WTC11 (cell line): ENCODE data around the gene TAF1D. TPM values are rescaled to one million over a fixed set of nuclear protein-coding genes. Genes with fewer than 3 reads are reported as not detected.

ENCODE experiments used
- ATAC-seq: fragments of 200-7000 bp; cut with Tn5 transposase; 2 replicates; pipeline ENCODE4 v1.10.0; 2021; ENCODE audit warnings: mild to moderate bottlenecking, moderate library complexity
- CTCF ChIA-PET: fragments of 300-600 bp; sonication (Branson Sonifier 250); formaldehyde crosslinking; loops from one replicate; lab custom pipeline; 2021; ENCODE audit warnings: antibody characterized with exemption; lab: Charles Lee
- POLR2A ChIA-PET: fragments of 350-600 bp; sonication (Branson Sonifier 250); formaldehyde crosslinking; loops from one replicate; lab custom pipeline; 2021; ENCODE audit warnings: antibody characterized with exemption; lab: Charles Lee
- DNase-seq: peaks from one replicate; pipeline ENCODE4 v3.0.0; 2021; ENCODE audit warnings: low spot score
- H3K27ac Mint-ChIP-seq: 2 replicates; pipeline ENCODE4 v1.8.0; 2021; ENCODE audit warnings: mixed read lengths
- H3K27me3 Mint-ChIP-seq: 2 replicates; pipeline ENCODE4 v1.8.0; 2021; ENCODE audit warnings: low read depth, mild to moderate bottlenecking, moderate library complexity, mixed read lengths
- H3K36me3 Mint-ChIP-seq: 2 replicates; pipeline ENCODE4 v1.8.0; 2021; ENCODE audit warnings: mixed read lengths
- H3K4me1 Mint-ChIP-seq: 2 replicates; pipeline ENCODE4 v1.8.0; 2022; ENCODE audit warnings: mixed read lengths
- H3K4me3 Mint-ChIP-seq: 2 replicates; pipeline ENCODE4 v1.8.0; 2021; ENCODE audit warnings: mild to moderate bottlenecking, moderate library complexity, mixed read lengths
- H3K9me3 Mint-ChIP-seq: 2 replicates; pipeline ENCODE4 v1.8.0; 2021; ENCODE audit warnings: mixed read lengths
- ELF4 ChIP-seq: sonication (generic); formaldehyde crosslinking; IDR thresholded peaks from 2 replicates; pipeline ENCODE4 v1.8.1; 2022; ENCODE audit warnings: low read depth, mild to moderate bottlenecking, moderate library complexity, missing genetic modification reagents
- ESRRA ChIP-seq: sonication (generic); formaldehyde crosslinking; IDR thresholded peaks from 2 replicates; pipeline ENCODE4 v1.8.1; 2022; ENCODE audit warnings: mild to moderate bottlenecking, missing genetic modification reagents, borderline replicate concordance
- MLX ChIP-seq: sonication (generic); formaldehyde crosslinking; IDR thresholded peaks from 2 replicates; pipeline ENCODE4 v1.8.1; 2023; ENCODE audit warnings: mild to moderate bottlenecking, missing genetic modification reagents, moderate library complexity
- NR3C1 ChIP-seq: sonication (generic); formaldehyde crosslinking; conservative IDR thresholded peaks from 2 replicates; pipeline ENCODE4 v1.8.1; 2023; ENCODE audit warnings: low read depth, mild to moderate bottlenecking, missing genetic modification reagents
- PRRX2 ChIP-seq: fragments of 250-450 bp; sonication (Bioruptor Pico); IDR thresholded peaks from 2 replicates; pipeline ENCODE4 v1.8.0; 2021; ENCODE audit warnings: mild to moderate bottlenecking
- TEAD1 ChIP-seq: sonication (generic); formaldehyde crosslinking; IDR thresholded peaks from 2 replicates; pipeline ENCODE4 v1.8.0; 2022; ENCODE audit warnings: mild to moderate bottlenecking, missing genetic modification reagents
- ZNF532 ChIP-seq: fragments of 250-450 bp; sonication (Bioruptor Pico); IDR thresholded peaks from 2 replicates; pipeline ENCODE4 v1.9.0; 2021; ENCODE audit warnings: mild to moderate bottlenecking, borderline replicate concordance
- total RNA-seq: library from RNA; stranded (reverse); gene quantifications from 3 replicates; pipeline ENCODE4 v1.2.3, GENCODE V29; 2021
- TF ChIP-seq, protein P1 (sequence below): sonication (generic); formaldehyde crosslinking; IDR thresholded peaks from 2 replicates; pipeline ENCODE4 v1.8.1; 2023; ENCODE audit warnings: mild to moderate bottlenecking, missing genetic modification reagents
- TF ChIP-seq, protein P2 (sequence below): sonication (generic); formaldehyde crosslinking; IDR thresholded peaks from 2 replicates; pipeline ENCODE4 v1.8.0; 2023; ENCODE audit warnings: missing genetic modification reagents, mild to moderate bottlenecking, borderline replicate concordance
- TF ChIP-seq, protein P3 (sequence below): sonication (generic); formaldehyde crosslinking; IDR thresholded peaks from 2 replicates; pipeline ENCODE4 v1.8.1; 2022; ENCODE audit warnings: low read depth, mild to moderate bottlenecking, moderate library complexity, missing genetic modification reagents, borderline replicate concordance

The TAF1D gene
- total RNA-seq, 1 experiment from 2014 or later, result 223 TPM

DNA sequence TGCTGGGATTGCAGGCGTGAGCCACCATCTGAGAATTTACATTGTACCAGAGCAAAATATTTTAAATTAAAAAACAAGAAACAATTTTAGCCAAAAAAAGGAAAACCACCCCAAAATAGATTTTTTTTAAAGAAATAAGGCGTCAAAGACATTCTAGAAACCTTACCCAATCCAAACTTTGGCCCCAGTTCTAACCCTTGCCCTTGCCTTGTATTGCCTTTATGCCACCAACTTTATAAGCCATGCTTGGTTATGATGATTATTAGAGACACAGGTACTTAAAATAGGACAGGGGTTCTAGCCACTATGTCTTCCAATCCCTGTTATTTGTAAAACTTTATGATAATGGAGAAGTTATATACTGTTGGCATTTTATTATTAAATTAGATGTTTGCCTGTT is 11.9 kb upstream of the TAF1D start (continued):
- no peak for TF ChIP-seq ZNF532
- TF ChIP-seq, protein P1, sequence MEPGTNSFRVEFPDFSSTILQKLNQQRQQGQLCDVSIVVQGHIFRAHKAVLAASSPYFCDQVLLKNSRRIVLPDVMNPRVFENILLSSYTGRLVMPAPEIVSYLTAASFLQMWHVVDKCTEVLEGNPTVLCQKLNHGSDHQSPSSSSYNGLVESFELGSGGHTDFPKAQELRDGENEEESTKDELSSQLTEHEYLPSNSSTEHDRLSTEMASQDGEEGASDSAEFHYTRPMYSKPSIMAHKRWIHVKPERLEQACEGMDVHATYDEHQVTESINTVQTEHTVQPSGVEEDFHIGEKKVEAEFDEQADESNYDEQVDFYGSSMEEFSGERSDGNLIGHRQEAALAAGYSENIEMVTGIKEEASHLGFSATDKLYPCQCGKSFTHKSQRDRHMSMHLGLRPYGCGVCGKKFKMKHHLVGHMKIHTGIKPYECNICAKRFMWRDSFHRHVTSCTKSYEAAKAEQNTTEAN (CRISPR knock-in tag), result no peak
- no peak for TF ChIP-seq PRRX2

- no peak for TF ChIP-seq ELF4 (CRISPR knock-in tag)
- no peak for TF ChIP-seq ZNF532
- TF ChIP-seq ESRRA (CRISPR knock-in tag), result no peak
- TF ChIP-seq MLX, result no peak
- no peak for TF ChIP-seq NR3C1 (CRISPR knock-in tag)
- TF ChIP-seq TEAD1, result no peak
- TF ChIP-seq, protein P2, sequence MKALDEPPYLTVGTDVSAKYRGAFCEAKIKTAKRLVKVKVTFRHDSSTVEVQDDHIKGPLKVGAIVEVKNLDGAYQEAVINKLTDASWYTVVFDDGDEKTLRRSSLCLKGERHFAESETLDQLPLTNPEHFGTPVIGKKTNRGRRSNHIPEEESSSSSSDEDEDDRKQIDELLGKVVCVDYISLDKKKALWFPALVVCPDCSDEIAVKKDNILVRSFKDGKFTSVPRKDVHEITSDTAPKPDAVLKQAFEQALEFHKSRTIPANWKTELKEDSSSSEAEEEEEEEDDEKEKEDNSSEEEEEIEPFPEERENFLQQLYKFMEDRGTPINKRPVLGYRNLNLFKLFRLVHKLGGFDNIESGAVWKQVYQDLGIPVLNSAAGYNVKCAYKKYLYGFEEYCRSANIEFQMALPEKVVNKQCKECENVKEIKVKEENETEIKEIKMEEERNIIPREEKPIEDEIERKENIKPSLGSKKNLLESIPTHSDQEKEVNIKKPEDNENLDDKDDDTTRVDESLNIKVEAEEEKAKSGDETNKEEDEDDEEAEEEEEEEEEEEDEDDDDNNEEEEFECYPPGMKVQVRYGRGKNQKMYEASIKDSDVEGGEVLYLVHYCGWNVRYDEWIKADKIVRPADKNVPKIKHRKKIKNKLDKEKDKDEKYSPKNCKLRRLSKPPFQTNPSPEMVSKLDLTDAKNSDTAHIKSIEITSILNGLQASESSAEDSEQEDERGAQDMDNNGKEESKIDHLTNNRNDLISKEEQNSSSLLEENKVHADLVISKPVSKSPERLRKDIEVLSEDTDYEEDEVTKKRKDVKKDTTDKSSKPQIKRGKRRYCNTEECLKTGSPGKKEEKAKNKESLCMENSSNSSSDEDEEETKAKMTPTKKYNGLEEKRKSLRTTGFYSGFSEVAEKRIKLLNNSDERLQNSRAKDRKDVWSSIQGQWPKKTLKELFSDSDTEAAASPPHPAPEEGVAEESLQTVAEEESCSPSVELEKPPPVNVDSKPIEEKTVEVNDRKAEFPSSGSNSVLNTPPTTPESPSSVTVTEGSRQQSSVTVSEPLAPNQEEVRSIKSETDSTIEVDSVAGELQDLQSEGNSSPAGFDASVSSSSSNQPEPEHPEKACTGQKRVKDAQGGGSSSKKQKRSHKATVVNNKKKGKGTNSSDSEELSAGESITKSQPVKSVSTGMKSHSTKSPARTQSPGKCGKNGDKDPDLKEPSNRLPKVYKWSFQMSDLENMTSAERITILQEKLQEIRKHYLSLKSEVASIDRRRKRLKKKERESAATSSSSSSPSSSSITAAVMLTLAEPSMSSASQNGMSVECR (CRISPR knock-in tag), result no peak
- TF ChIP-seq, protein P3, sequence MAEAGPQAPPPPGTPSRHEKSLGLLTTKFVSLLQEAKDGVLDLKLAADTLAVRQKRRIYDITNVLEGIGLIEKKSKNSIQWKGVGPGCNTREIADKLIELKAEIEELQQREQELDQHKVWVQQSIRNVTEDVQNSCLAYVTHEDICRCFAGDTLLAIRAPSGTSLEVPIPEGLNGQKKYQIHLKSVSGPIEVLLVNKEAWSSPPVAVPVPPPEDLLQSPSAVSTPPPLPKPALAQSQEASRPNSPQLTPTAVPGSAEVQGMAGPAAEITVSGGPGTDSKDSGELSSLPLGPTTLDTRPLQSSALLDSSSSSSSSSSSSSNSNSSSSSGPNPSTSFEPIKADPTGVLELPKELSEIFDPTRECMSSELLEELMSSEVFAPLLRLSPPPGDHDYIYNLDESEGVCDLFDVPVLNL (CRISPR knock-in tag), result no peak
- ATAC-seq, result no peak
- Mint-ChIP-seq H3K27ac (no peak overlapping the region), H3K4me3 (no peak overlapping the region), H3K27me3 (no peaks in the 10 kb centered on the region), H3K4me1 (peaks cover 7% of the 10 kb centered on the region; the same call in 1 of the 2 replicates), H3K36me3 (peaks cover 8% of the 10 kb centered on the region; the same call in 1 of the 2 replicates), H3K9me3 (no peaks in the 10 kb centered on the region)
- ChIA-PET POLR2A (interaction anchor here (0.7 kb wide), 2 partner anchors 10 to 13 kb away, joined by 3 read pairs; partner anchors contain the start of genes C11orf54 and TAF1D), CTCF (interaction anchor here (0.6 to 1.1 kb wide), 3 partner anchors 9 to 35 kb away, joined by 3 to 5 read pairs (median 4); partner anchors contain the start of genes C11orf54, MED17 and TAF1D)
- DNase-seq, result no peak
Observed at GRCh38 chr11:93751001-93751400, 9.7 kb upstream of the TAF1D start.
